GM23338 (cell line): ENCODE measurements around the gene RUNX1.

Experiments
- CREB1 ChIP-seq: fragments of 250-450 bp; sonication (Bioruptor Pico); IDR thresholded peaks from 2 replicates; pipeline ENCODE4 v1.5.0; 2020; ENCODE audit warnings: low read depth, mild to moderate bottlenecking, moderate library complexity
- EZH2 ChIP-seq: fragments of 200-600 bp; sonication (generic); IDR thresholded peaks from one replicate; pipeline ENCODE4 v1.8.0; 2017; ENCODE audit warnings: antibody characterized with exemption, mild to moderate bottlenecking, low read depth; ENCODE audit not compliant: unreplicated experiment
- EZH2phosphoT487 ChIP-seq: fragments of 200-600 bp; sonication (generic); IDR thresholded peaks from one replicate; pipeline ENCODE4 v1.8.1; 2018; ENCODE audit warnings: antibody characterized with exemption; ENCODE audit not compliant: unreplicated experiment
- JUNB ChIP-seq: IDR thresholded peaks from one replicate; pipeline ENCODE4 v1.6.1; 2016; ENCODE audit warnings: antibody characterized with exemption; ENCODE audit not compliant: unreplicated experiment
- POLR2AphosphoS5 ChIP-seq: IDR thresholded peaks from 2 replicates; pipeline ENCODE4 v1.6.1; 2016; ENCODE audit warnings: antibody characterized with exemption, low read depth
- STAT1 ChIP-seq: IDR thresholded peaks from one replicate; pipeline ENCODE4 v1.6.1; 2016; ENCODE audit warnings: antibody characterized with exemption; ENCODE audit not compliant: unreplicated experiment
- TF ChIP-seq, protein P1 (sequence below), 2 experiments: fragments of 200-600 bp in 1 of 2; sonication (generic) in 1 of 2; conservative IDR thresholded peaks; 2 replicates each; pipeline versions ENCODE4 v1.5.1 to v1.6.1; 2016 to 2017; ENCODE audit warnings: antibody characterized with exemption in 2 of 2, low read depth in 2 of 2, mild to moderate bottlenecking in 2 of 2, moderate library complexity in 1 of 2
- TF ChIP-seq, protein P2 (sequence below): IDR thresholded peaks from one replicate; pipeline ENCODE4 v1.6.1; 2018; ENCODE audit warnings: antibody characterized with exemption; ENCODE audit not compliant: unreplicated experiment

DNA sequence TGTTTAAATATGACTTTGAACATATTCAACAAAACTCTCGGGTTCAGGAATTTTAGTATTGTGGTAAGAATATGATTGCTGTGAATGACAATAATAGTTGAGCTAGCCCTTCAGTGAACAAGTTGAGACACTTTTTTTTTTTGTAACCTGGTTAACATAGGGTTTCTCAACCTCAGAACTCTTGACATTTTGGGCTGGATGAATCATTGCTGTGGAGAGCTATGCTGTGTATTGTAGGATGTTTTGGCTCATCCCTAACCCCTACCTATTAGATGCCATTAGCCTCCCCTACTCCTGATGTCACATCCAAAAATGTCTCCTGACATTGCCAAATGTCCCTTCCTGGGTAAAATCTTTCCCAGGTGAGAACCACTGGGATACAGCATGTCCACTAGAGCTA lies 113.7 kb downstream of the RUNX1 start:
- TF ChIP-seq EZH2 (no peak), POLR2AphosphoS5 (no peak), JUNB (no peak), STAT1 (no peak), CREB1 (CRISPR knock-in tag) (no peak), EZH2phosphoT487 (no peak)
- TF ChIP-seq, protein P1, sequence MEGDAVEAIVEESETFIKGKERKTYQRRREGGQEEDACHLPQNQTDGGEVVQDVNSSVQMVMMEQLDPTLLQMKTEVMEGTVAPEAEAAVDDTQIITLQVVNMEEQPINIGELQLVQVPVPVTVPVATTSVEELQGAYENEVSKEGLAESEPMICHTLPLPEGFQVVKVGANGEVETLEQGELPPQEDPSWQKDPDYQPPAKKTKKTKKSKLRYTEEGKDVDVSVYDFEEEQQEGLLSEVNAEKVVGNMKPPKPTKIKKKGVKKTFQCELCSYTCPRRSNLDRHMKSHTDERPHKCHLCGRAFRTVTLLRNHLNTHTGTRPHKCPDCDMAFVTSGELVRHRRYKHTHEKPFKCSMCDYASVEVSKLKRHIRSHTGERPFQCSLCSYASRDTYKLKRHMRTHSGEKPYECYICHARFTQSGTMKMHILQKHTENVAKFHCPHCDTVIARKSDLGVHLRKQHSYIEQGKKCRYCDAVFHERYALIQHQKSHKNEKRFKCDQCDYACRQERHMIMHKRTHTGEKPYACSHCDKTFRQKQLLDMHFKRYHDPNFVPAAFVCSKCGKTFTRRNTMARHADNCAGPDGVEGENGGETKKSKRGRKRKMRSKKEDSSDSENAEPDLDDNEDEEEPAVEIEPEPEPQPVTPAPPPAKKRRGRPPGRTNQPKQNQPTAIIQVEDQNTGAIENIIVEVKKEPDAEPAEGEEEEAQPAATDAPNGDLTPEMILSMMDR (conservative IDR thresholded peaks at IDR 0.05; ENCODE audit: low read depth in 2 of 2), result no peak
- TF ChIP-seq, protein P2, sequence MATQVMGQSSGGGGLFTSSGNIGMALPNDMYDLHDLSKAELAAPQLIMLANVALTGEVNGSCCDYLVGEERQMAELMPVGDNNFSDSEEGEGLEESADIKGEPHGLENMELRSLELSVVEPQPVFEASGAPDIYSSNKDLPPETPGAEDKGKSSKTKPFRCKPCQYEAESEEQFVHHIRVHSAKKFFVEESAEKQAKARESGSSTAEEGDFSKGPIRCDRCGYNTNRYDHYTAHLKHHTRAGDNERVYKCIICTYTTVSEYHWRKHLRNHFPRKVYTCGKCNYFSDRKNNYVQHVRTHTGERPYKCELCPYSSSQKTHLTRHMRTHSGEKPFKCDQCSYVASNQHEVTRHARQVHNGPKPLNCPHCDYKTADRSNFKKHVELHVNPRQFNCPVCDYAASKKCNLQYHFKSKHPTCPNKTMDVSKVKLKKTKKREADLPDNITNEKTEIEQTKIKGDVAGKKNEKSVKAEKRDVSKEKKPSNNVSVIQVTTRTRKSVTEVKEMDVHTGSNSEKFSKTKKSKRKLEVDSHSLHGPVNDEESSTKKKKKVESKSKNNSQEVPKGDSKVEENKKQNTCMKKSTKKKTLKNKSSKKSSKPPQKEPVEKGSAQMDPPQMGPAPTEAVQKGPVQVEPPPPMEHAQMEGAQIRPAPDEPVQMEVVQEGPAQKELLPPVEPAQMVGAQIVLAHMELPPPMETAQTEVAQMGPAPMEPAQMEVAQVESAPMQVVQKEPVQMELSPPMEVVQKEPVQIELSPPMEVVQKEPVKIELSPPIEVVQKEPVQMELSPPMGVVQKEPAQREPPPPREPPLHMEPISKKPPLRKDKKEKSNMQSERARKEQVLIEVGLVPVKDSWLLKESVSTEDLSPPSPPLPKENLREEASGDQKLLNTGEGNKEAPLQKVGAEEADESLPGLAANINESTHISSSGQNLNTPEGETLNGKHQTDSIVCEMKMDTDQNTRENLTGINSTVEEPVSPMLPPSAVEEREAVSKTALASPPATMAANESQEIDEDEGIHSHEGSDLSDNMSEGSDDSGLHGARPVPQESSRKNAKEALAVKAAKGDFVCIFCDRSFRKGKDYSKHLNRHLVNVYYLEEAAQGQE, result no peak
